ENCODE data around the gene EIF2B4. TPM values are rescaled to one million over a fixed set of nuclear protein-coding genes. Genes with fewer than 3 reads are reported as not detected.

The EIF2B4 gene
- total RNA-seq, 1 experiment from 2014 or later, result 23.5 TPM

Other genes with a start within 250 kb of the EIF2B4 start
- 0.78 TPM in 1 of 2 replicates, not detected in the other for gene ABHD1, start 246.5 kb downstream of the EIF2B4 start, total RNA-seq (2014; rRNA removed; shearing (Covaris generic); ENCODE audit: low replicate concordance)
- 64.5 and 102 TPM in 2 replicates for gene PREB, start 235.7 kb downstream of the EIF2B4 start, total RNA-seq (2014; rRNA removed; shearing (Covaris generic); ENCODE audit: low replicate concordance)
- not detected in 2 replicates for gene PRR30, start 230.9 kb downstream of the EIF2B4 start, total RNA-seq (2014; rRNA removed; shearing (Covaris generic); ENCODE audit: low replicate concordance)
- not detected in 2 replicates for gene TCF23, start 221.3 kb downstream of the EIF2B4 start, total RNA-seq (2014; rRNA removed; shearing (Covaris generic); ENCODE audit: low replicate concordance)
- 284 and 308 TPM in 2 replicates for gene ATRAID, start 158.3 kb downstream of the EIF2B4 start, total RNA-seq (2014; rRNA removed; shearing (Covaris generic); ENCODE audit: low replicate concordance)
- 15.4 and 15.9 TPM in 2 replicates for gene SLC5A6, start 158.1 kb downstream of the EIF2B4 start, total RNA-seq (2014; rRNA removed; shearing (Covaris generic); ENCODE audit: low replicate concordance)
- 34.9 and 37.0 TPM in 2 replicates for gene CAD, start 153.0 kb downstream of the EIF2B4 start, total RNA-seq (2014; rRNA removed; shearing (Covaris generic); ENCODE audit: low replicate concordance)
- gene SLC30A3, start 107.3 kb downstream of the EIF2B4 start, total RNA-seq (2014; rRNA removed; shearing (Covaris generic); ENCODE audit: low replicate concordance), result not detected in 2 replicates
- not detected in 2 replicates for gene DNAJC5G, start 94.9 kb downstream of the EIF2B4 start, total RNA-seq (2014; rRNA removed; shearing (Covaris generic); ENCODE audit: low replicate concordance)
- not detected in 2 replicates for gene TRIM54, start 87.9 kb downstream of the EIF2B4 start, total RNA-seq (2014; rRNA removed; shearing (Covaris generic); ENCODE audit: low replicate concordance)
- gene UCN, start 61.9 kb downstream of the EIF2B4 start, total RNA-seq (2014; rRNA removed; shearing (Covaris generic); ENCODE audit: low replicate concordance), result 2.2 and 5.3 TPM in 2 replicates
- 76.2 and 94.1 TPM in 2 replicates for gene MPV17, start 47.2 kb downstream of the EIF2B4 start, total RNA-seq (2014; rRNA removed; shearing (Covaris generic); ENCODE audit: low replicate concordance)
- gene GTF3C2, start 13.6 kb downstream of the EIF2B4 start, total RNA-seq (2014; rRNA removed; shearing (Covaris generic); ENCODE audit: low replicate concordance), result 68.2 and 70.7 TPM in 2 replicates
- 307 and 358 TPM in 2 replicates for gene SNX17, start 278 bp upstream of the EIF2B4 start, total RNA-seq (2014; rRNA removed; shearing (Covaris generic); ENCODE audit: low replicate concordance)
- gene ZNF513, start 10.4 kb upstream of the EIF2B4 start, total RNA-seq (2014; rRNA removed; shearing (Covaris generic); ENCODE audit: low replicate concordance), result 12.3 and 19.0 TPM in 2 replicates
- gene PPM1G, start 39.3 kb upstream of the EIF2B4 start, total RNA-seq (2014; rRNA removed; shearing (Covaris generic); ENCODE audit: low replicate concordance), result 148 and 186 TPM in 2 replicates
- gene NRBP1, start 58.3 kb upstream of the EIF2B4 start, total RNA-seq (2014; rRNA removed; shearing (Covaris generic); ENCODE audit: low replicate concordance), result 146 and 150 TPM in 2 replicates
- gene KRTCAP3, start 72.0 kb upstream of the EIF2B4 start, total RNA-seq (2014; rRNA removed; shearing (Covaris generic); ENCODE audit: low replicate concordance), result not detected in 2 replicates
- gene IFT172, start 119.4 kb upstream of the EIF2B4 start, total RNA-seq (2014; rRNA removed; shearing (Covaris generic); ENCODE audit: low replicate concordance), result 8.6 and 13.9 TPM in 2 replicates
- gene FNDC4, start 124.9 kb upstream of the EIF2B4 start, total RNA-seq (2014; rRNA removed; shearing (Covaris generic); ENCODE audit: low replicate concordance), result 9.0 and 11.4 TPM in 2 replicates
- gene GCKR, start 126.5 kb upstream of the EIF2B4 start, total RNA-seq (2014; rRNA removed; shearing (Covaris generic); ENCODE audit: low replicate concordance), result 6.0 and 8.9 TPM in 2 replicates
- gene ZNF512, start 212.7 kb upstream of the EIF2B4 start, total RNA-seq (2014; rRNA removed; shearing (Covaris generic); ENCODE audit: low replicate concordance), result 37.6 and 69.9 TPM in 2 replicates

All from Caki2 (cell line).